ENCODE results near the gene MTMR3. TPM values are rescaled to one million over a fixed set of nuclear protein-coding genes. Genes with fewer than 3 reads are reported as not detected.

Gene MTMR3
- total RNA-seq, 1 experiment from 2014 or later = 13.0 TPM

DNA sequence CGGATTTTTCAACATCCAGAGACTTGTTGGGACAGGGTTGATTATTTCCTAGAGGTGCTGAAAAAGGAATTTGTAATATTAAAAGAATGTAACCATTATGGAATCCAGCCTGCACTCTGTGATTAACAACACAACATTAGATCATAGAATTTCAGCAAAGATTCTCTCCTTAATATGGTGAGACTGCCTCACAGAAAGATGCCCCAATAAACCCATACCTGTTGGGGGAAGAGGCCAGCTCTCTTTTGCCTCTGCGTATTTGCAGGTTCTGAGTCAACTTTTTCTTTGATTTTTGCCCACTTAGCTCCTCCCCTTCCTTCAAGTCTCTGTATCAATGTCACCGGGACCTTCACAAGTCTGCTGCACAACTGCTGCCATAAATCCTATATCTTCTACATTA, 12.4 kb upstream of the MTMR3 start:
- DNase-seq (ENCODE audit: low spot score) = no peak

- DNase-seq (ENCODE audit: low spot score) = no peak
Measured at GRCh38 chr22:29871684-29872083, 11.3 kb upstream of the MTMR3 start.

DNA sequence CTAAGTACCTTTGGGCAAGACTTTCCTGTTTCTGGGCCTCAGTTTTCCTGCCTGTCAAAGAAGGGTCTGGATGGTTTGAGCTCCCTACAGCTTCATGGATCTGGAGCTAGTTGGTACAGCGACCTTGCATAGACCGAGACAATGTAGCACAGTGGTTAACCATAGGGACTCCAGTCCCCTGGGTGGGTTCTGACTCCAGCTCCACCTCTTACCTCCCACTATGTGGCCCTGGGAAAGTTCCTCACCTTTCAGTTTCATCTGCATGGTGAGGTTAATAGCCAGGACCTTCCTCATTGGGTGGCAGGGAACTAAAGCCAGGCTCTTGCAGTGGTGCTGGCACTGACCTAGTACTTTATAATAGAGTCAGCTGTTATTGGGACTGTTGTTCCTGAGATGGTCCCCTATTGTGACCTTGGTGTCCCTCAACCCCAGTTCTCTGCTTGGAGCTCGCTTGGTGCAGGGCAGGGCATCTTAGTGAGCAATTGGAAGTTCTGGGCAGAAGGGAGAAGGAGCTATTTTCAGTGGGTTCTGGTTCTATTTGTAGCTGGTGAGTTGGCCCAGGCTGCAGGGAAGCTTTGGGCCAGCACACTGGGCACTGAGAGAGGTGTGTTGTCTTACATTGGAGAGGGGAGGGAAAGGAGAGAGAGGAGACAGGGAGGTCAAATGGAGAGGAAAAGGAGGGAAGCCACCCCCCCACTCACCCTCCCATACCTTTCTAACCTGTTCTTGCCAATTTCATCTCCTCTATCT, 10.7 kb upstream of the MTMR3 start:
- no peak for DNase-seq (ENCODE audit: low spot score)

DNA sequence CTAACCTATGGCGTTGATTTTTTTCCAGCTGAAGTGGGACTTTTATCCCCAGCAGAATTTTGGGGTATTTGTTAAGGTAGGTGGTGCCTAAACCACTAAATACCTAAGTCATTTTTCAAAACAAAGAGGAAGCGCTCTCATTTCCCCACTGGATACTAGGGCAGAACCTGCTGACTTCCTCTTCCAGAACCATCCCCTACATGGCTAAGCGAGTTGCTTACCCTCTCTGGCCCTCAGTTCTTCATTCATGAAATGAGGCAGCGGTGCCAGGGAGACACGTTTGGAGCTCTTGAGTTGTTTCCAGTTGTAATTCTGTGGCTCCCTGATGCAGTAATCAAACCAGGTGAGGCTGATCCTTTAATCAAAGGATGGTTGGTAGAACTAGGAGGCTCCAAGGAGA, 10.0 kb upstream of the MTMR3 start:
- no peak for DNase-seq (ENCODE audit: low spot score)

GRCh38 chr22:29873943-29874342, 9.0 kb upstream of the MTMR3 start:
- no peak for DNase-seq (ENCODE audit: low spot score)

DNA sequence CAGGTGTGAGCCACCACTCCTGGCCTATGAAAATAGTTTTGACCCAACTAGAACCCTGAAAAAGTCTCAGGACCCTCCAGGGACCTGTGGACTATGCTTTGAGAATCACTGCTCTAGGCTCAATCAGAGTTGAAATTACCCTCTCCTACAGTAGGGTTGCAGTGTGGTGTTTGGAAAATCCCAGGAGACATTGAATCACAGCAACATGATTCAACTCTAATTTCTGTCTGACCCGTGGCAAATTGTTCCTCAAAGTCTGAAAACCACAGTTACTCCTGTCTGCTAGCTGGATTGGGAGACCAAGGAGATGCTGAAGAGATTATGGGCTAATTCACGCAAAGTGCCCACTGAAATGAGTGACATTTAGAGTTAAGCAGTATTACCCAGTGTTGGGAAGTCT, 5.4 kb upstream of the MTMR3 start:
- DNase-seq (ENCODE audit: low spot score) = no peak

DNA sequence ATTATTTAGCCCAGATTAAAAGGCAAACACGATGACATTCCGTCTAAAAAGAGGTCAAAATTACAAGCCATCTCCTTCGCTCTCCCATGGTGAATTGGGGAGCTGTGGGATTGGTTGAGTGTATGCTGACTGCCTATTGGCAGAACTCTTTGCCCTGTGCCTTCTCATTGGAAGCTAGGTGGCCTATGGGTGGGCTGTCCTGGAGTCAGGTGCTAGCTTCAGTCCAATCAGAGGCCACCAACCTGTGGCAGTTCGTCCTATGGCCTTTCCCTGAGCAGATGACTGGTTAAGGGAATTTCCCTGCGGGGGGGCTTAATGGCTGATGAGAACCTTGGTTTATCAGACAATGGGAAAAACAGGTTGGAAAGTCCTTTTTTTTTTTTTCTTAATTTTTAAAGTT, 3.2 kb upstream of the MTMR3 start:
- peak; percentile 15 for DNase-seq (ENCODE audit: low spot score)

- DNase-seq (ENCODE audit: low spot score) = no peak
Measured at GRCh38 chr22:29882716-29883044, 294 bp upstream of the MTMR3 start.

DNA sequence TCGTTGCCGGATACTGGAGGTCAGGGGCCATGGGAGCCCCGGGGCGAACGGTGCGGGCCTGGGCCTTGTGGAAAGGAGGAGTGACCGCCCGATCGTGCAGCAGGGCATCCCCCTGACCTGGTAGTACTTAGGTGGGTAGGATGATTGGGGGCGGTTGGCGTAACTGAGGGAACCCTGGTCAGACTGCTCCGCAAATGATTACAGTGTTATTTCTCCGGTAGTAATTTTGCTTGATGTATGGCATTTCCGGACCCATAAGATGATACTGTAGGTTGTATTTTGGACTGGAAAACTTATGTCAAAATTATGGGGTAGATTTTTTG, 762 bp downstream of the MTMR3 start:
- DNase-seq (ENCODE audit: low spot score) = no peak

GRCh38 chr22:29885610-29886009, 2.6 kb downstream of the MTMR3 start:
- no peak for DNase-seq (ENCODE audit: low spot score)

- DNase-seq (ENCODE audit: low spot score) = no peak
Measured at GRCh38 chr22:29886596-29886995, 3.6 kb downstream of the MTMR3 start.

- no peak for DNase-seq (ENCODE audit: low spot score)
Measured at GRCh38 chr22:29887358-29887757, 4.4 kb downstream of the MTMR3 start.

DNA sequence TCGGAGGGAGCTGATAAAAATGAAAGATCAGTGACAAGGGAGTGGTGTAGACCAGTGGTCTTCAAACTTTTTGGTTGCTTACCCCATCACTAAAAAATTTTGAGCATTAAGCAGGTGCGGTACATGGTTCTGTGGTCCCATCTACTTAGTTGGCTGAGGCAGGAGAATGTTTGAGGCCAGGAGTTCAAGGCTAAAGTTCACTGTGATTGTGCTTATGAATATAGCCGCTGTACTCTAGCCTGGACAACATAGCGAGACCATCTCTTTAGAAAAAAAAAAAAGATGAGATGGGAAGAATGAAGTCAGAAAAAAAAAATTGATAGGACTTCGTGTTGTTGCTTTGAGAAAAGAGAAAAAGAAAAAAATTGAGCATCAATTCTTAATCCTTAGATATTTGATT, 7.8 kb downstream of the MTMR3 start:
- no peak for DNase-seq (ENCODE audit: low spot score)

DNA sequence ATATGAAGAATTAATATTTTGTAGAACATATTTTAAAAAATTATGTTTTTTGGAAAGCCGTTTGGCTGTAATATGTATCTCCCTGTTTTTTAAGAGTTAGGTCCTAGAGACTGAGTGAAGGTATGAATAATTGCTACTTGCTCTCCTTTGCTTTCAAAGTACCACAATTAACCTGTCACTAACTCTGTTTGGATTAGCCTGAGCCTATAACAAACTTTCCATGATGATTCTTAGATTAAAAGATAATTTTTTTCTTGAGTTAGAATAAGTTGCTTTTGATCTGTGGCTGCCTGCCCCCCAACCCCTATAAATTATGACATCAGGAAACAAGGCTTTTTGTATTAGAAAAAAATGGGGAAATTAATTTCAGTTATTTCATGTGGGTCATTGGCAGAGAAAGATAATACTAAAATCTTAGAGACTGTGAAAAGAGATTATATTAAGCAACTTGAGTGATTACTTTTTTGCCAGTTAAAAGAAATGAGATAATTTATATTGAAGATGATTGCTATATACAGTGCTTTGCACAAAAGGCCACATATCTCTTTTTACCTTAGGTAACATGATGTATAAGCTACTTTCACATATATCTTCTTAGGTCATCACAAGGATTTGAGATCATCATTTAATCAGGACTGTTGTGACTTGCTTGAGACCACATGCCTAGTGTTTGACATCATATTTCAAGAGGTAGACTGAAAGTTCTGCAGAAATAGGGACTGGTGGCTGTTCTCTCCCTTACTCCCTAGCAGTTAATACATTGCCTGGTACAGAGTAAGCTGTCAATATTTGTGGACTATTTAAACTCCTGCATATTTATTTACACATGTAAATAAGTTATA, 9.6 kb downstream of the MTMR3 start:
- DNase-seq (ENCODE audit: low spot score) = no peak

GRCh38 chr22:29901354-29901753, 18.4 kb downstream of the MTMR3 start:
- DNase-seq (ENCODE audit: low spot score) = no peak

- no peak for DNase-seq (ENCODE audit: low spot score)
Measured at GRCh38 chr22:29903371-29903770, 20.4 kb downstream of the MTMR3 start.

- DNase-seq (ENCODE audit: low spot score) = no peak
Measured at GRCh38 chr22:29904020-29904419, 21.0 kb downstream of the MTMR3 start.

GRCh38 chr22:29907753-29908515, 25.0 kb downstream of the MTMR3 start:
- DNase-seq (ENCODE audit: low spot score) = peak; percentile 96

- DNase-seq (ENCODE audit: low spot score) = no peak
Measured at GRCh38 chr22:29912141-29912540, 29.2 kb downstream of the MTMR3 start.

- DNase-seq (ENCODE audit: low spot score) = no peak
Measured at GRCh38 chr22:29912605-29913398, 29.8 kb downstream of the MTMR3 start.

DNA sequence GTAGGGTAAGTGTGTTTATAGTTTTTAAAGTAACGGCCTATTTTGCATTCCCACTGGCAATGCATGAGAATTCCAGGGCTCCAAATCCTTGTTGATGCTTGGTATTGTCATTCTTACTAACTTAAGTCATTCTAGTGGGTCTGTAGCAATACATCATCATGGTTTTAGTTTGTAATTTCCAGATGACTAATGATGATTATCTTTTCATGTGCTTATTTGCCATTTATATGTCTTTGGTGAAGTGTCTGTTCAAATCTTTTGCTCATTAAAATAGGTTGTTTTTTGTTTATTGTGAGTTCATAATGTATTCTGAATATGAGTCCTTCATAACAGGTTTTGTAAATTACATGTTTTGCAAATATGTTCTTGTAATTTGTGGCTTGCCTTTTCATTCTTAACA, 31.2 kb downstream of the MTMR3 start:
- no peak for DNase-seq (ENCODE audit: low spot score)

All from HT-29 (cell line).